Measurements from ENCODE around the gene C8A.

Gene C8A

GRCh38 chr1:56821462-56821797 is 33.2 kb upstream of the C8A start:
- H3K27me3 ChIP-seq (ENCODE audit: insufficient read depth, poor library complexity, severe bottlenecking), result no peaks in the 10 kb centered on the region
- H3K4me3 ChIP-seq (replicated peaks; ENCODE audit: insufficient read depth, low read length), result no peak overlapping the region
- TF ChIP-seq POLR2AphosphoS5 (IDR thresholded peaks at IDR 0.05; ENCODE audit: low read depth), result no peak
- no peak for DNase-seq (ENCODE audit: low read depth in 1 of 2, low spot score in 1 of 2)
- no peak overlapping the region for H3K27ac ChIP-seq (replicated peaks)

DNA sequence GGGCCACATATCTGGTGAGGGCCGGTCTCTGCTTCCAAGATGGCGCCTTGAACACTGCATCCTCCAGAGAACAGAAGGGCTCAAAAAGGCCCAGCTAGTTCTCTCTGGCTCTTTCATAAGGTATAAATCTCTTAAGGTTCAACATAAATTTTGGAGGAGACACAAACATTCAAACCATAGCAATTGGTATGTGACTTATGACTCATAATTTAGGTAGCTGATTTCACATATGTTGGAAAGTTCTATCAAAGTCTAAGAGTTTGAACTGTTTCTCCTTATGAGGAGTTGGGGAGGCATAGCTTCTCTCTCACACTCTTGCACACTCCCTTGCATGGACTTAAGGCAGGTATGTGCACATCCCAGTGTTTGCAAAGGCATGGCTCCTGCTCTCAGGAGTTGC is 30.3 kb upstream of the C8A start:
- TF ChIP-seq CTCF (IDR thresholded peaks at IDR 0.05; ENCODE audit: insufficient read depth, low read length), result no peak
- TF ChIP-seq POLR2AphosphoS5 (IDR thresholded peaks at IDR 0.05; ENCODE audit: low read depth), result no peak
- TF ChIP-seq, protein P1, sequence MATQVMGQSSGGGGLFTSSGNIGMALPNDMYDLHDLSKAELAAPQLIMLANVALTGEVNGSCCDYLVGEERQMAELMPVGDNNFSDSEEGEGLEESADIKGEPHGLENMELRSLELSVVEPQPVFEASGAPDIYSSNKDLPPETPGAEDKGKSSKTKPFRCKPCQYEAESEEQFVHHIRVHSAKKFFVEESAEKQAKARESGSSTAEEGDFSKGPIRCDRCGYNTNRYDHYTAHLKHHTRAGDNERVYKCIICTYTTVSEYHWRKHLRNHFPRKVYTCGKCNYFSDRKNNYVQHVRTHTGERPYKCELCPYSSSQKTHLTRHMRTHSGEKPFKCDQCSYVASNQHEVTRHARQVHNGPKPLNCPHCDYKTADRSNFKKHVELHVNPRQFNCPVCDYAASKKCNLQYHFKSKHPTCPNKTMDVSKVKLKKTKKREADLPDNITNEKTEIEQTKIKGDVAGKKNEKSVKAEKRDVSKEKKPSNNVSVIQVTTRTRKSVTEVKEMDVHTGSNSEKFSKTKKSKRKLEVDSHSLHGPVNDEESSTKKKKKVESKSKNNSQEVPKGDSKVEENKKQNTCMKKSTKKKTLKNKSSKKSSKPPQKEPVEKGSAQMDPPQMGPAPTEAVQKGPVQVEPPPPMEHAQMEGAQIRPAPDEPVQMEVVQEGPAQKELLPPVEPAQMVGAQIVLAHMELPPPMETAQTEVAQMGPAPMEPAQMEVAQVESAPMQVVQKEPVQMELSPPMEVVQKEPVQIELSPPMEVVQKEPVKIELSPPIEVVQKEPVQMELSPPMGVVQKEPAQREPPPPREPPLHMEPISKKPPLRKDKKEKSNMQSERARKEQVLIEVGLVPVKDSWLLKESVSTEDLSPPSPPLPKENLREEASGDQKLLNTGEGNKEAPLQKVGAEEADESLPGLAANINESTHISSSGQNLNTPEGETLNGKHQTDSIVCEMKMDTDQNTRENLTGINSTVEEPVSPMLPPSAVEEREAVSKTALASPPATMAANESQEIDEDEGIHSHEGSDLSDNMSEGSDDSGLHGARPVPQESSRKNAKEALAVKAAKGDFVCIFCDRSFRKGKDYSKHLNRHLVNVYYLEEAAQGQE (IDR thresholded peaks at IDR 0.05; ENCODE audit: insufficient replicate concordance, low read depth), result no peak
- TF ChIP-seq GABPA (IDR thresholded peaks at IDR 0.05; ENCODE audit: low read depth), result no peak
- TF ChIP-seq SPI1 (IDR thresholded peaks at IDR 0.05; ENCODE audit: borderline replicate concordance, low read depth), result no peak
- no peak for DNase-seq (ENCODE audit: low read depth in 1 of 2, low spot score in 1 of 2)
- Histone ChIP-seq H3K27me3 (ENCODE audit: insufficient read depth, poor library complexity, severe bottlenecking) (no peaks in the 10 kb centered on the region), H3K27ac (replicated peaks) (no peak overlapping the region), H3K4me3 (replicated peaks; ENCODE audit: insufficient read depth, low read length) (no peak overlapping the region)

GRCh38 chr1:56824938-56825337 is 29.7 kb upstream of the C8A start:
- TF ChIP-seq SPI1 (IDR thresholded peaks at IDR 0.05; ENCODE audit: borderline replicate concordance, low read depth), result no peak
- TF ChIP-seq, protein P1 (IDR thresholded peaks at IDR 0.05; ENCODE audit: insufficient replicate concordance, low read depth), result no peak
- TF ChIP-seq CTCF (IDR thresholded peaks at IDR 0.05; ENCODE audit: insufficient read depth, low read length), result no peak
- no peak for TF ChIP-seq GABPA (IDR thresholded peaks at IDR 0.05; ENCODE audit: low read depth)
- TF ChIP-seq POLR2AphosphoS5 (IDR thresholded peaks at IDR 0.05; ENCODE audit: low read depth), result no peak
- Histone ChIP-seq H3K27ac (replicated peaks) (no peak overlapping the region), H3K27me3 (ENCODE audit: insufficient read depth, poor library complexity, severe bottlenecking) (no peaks in the 10 kb centered on the region), H3K4me3 (replicated peaks; ENCODE audit: insufficient read depth, low read length) (no peak overlapping the region)
- no peak for DNase-seq (ENCODE audit: low read depth in 1 of 2, low spot score in 1 of 2)

GRCh38 chr1:56825436-56825835 is 29.2 kb upstream of the C8A start:
- DNase-seq (ENCODE audit: low read depth in 1 of 2, low spot score in 1 of 2), result no peak
- H3K27me3 ChIP-seq (ENCODE audit: insufficient read depth, poor library complexity, severe bottlenecking), result no peaks in the 10 kb centered on the region
- no peak overlapping the region for H3K27ac ChIP-seq (replicated peaks)
- TF ChIP-seq POLR2AphosphoS5 (IDR thresholded peaks at IDR 0.05; ENCODE audit: low read depth), result no peak
- no peak overlapping the region for H3K4me3 ChIP-seq (replicated peaks; ENCODE audit: insufficient read depth, low read length)

DNA sequence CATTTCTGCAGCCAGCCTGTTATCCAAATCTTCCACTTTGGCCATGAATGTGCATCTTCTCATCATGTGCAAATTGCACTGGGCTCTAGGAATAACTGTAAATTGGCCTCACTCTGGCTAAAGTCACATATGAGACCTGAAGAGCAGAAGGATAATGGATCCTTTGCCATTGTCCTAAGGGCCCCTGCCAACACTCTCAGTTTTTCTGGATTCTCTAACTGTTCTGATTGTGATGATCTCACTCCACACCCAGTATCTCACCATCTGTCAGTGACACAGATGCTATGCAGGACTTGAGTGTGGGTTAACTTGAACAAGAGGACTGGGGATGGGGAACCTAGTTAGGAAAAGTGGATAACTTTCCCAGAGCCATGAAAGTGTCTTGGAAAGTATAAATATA is 26.9 kb upstream of the C8A start:
- TF ChIP-seq CTCF (IDR thresholded peaks at IDR 0.05; ENCODE audit: insufficient read depth, low read length) (no peak), SPI1 (IDR thresholded peaks at IDR 0.05; ENCODE audit: borderline replicate concordance, low read depth) (no peak), GABPA (IDR thresholded peaks at IDR 0.05; ENCODE audit: low read depth) (no peak), POLR2AphosphoS5 (IDR thresholded peaks at IDR 0.05; ENCODE audit: low read depth) (no peak)
- TF ChIP-seq, protein P1 (IDR thresholded peaks at IDR 0.05; ENCODE audit: insufficient replicate concordance, low read depth), result no peak
- no peaks in the 10 kb centered on the region for H3K27me3 ChIP-seq (ENCODE audit: insufficient read depth, poor library complexity, severe bottlenecking)
- H3K4me3 ChIP-seq (replicated peaks; ENCODE audit: insufficient read depth, low read length), result no peak overlapping the region
- DNase-seq (ENCODE audit: low read depth in 1 of 2, low spot score in 1 of 2), result no peak
- H3K27ac ChIP-seq (replicated peaks), result no peak overlapping the region
